B cell (primary cell): ENCODE data around the gene TRPV5.

Experiments
- CTCF ChIP-seq: fragments of 200-600 bp; IDR thresholded peaks from one replicate; pipeline ENCODE4 v1.8.0; 2022; ENCODE audit warnings: antibody characterized with exemption, mild to moderate bottlenecking
- EZH2 ChIP-seq: IDR thresholded peaks from 2 replicates; pipeline ENCODE4 v1.6.1; 2012; ENCODE audit warnings: borderline replicate concordance, low read depth, mild to moderate bottlenecking, moderate library complexity, low read length; ENCODE audit not compliant: insufficient read depth, poor library complexity, severe bottlenecking

GRCh38 chr7:142896741-142897379, 36.7 kb downstream of the TRPV5 start:
- TF ChIP-seq EZH2 (no peak), CTCF (no peak)
